Gastroesophageal sphincter (tissue), 4 donors: ENCODE data around the gene JOSD2. TPM values are rescaled to one million over a fixed set of nuclear protein-coding genes. Genes with fewer than 3 reads are reported as not detected.

Source experiments
- ATAC-seq: fragments of 150-250 bp; one replicate; pipeline ENCODE4 v1.9.1; 2016; ENCODE audit warnings: mild to moderate bottlenecking, moderate library complexity
- H3K27ac ChIP-seq, 4 donors: fragments of 200-600 bp; sonication (generic) in 3 of 4; 1 replicate in 3 of 4; 2 replicates in 1 of 4; pipeline ENCODE4 v1.5.1; 2016 to 2019
- H3K27me3 ChIP-seq: fragments of 200-600 bp; sonication (generic); one replicate; pipeline ENCODE4 v1.5.1; 2019
- H3K36me3 ChIP-seq, 2 donors: fragments of 200-600 bp; sonication (generic); one replicate each; pipeline ENCODE4 v1.5.1; 2019; ENCODE audit warnings: control low read depth in 1 of 2
- H3K4me1 ChIP-seq, 3 donors: fragments of 200-600 bp; sonication (generic); 1 replicate in 2 of 3; 2 replicates in 1 of 3; pipeline ENCODE4 v1.5.1; 2016 to 2019; ENCODE audit warnings: control low read depth in 2 of 3
- H3K4me3 ChIP-seq, 2 donors: fragments of 200-600 bp; sonication (generic); one replicate each; pipeline ENCODE4 v1.5.1; 2019; ENCODE audit warnings: mild to moderate bottlenecking in 1 of 2, moderate library complexity in 1 of 2
- H3K9me3 ChIP-seq, 3 donors: fragments of 200-600 bp; sonication (generic); one replicate each; pipeline ENCODE4 v1.5.1; 2017 to 2019; ENCODE audit warnings: control low read depth in 2 of 3
- CTCF ChIP-seq, 4 experiments: fragments of 200-600 bp in 2 of 4; fragments of 450-650 bp in 2 of 4; sonication (generic) in 1 of 4; IDR thresholded peaks; one replicate each; pipeline ENCODE4 v1.5.1; 2017 to 2019; ENCODE audit warnings: antibody characterized with exemption in 4 of 4, mild to moderate bottlenecking in 2 of 4, moderate library complexity in 2 of 4
- EP300 ChIP-seq: sonication (generic); formaldehyde crosslinking; IDR thresholded peaks from one replicate; pipeline ENCODE4 v1.6.1; 2017; ENCODE audit warnings: antibody characterized with exemption, mild to moderate bottlenecking
- POLR2A ChIP-seq, 2 donors: fragments of 450-650 bp; IDR thresholded peaks; one replicate each; pipeline ENCODE4 v1.6.1; 2017; ENCODE audit warnings: antibody characterized with exemption in 2 of 2, mild to moderate bottlenecking in 2 of 2, moderate library complexity in 1 of 2
- POLR2AphosphoS5 ChIP-seq: sonication (generic); formaldehyde crosslinking; IDR thresholded peaks from one replicate; pipeline ENCODE4 v1.6.1; 2017; ENCODE audit warnings: antibody characterized with exemption
- whole genome bisulfite sequencing, 2 donors: methylation state at CpG; one replicate each; pipeline ENCODE4 v1.1.5; 2018; ENCODE audit warnings: low coverage in 1 of 2; 5-methylcytosine and 5-hydroxymethylcytosine counted together
- total RNA-seq, 4 donors: library from RNA; depleted of rRNA; stranded (reverse); fragments of >200 nt; gene quantifications; one replicate each; pipeline ENCODE4 v1.1.0, GENCODE V29; 2016

Gene JOSD2
- total RNA-seq, 4 donors from 2014 or later: 16.1 to 39.8 (median 26.1) TPM

GRCh38 chr19:50492303-50493052 is 18.5 kb downstream of the JOSD2 start:
- TF ChIP-seq CTCF (IDR thresholded peaks at IDR 0.05) (no peak), POLR2A (IDR thresholded peaks at IDR 0.05) (no peak), EP300 (no peak)
- no peak overlapping the region for H3K4me3 ChIP-seq
- WGBS, 2 donors: 3 to 6% methylated on average over 5 to 8 of the region's 12 CpGs

GRCh38 chr19:50490991-50491472 is 20.0 kb downstream of the JOSD2 start:
- no peaks in the 10 kb centered on the region for H3K4me1 ChIP-seq
- peaks cover 0 to 7% of the 10 kb centered on the region in 2 donors for H3K36me3 ChIP-seq
- no peak overlapping the region for H3K27ac ChIP-seq
- no peak overlapping the region for H3K4me3 ChIP-seq
- no peak for ATAC-seq
- TF ChIP-seq POLR2A (IDR thresholded peaks at IDR 0.05) (no peak), CTCF (IDR thresholded peaks at IDR 0.05) (no peak), POLR2AphosphoS5 (no peak)
- peaks cover 51% of the 10 kb centered on the region for H3K27me3 ChIP-seq
- no peaks in the 10 kb centered on the region for H3K9me3 ChIP-seq
- WGBS, 2 donors: 27% methylated on average over 16 to 25 of the region's 26 CpGs

More at GRCh38 chr19:50492303-50493052, 18.5 kb downstream of the JOSD2 start:
- H3K27me3 ChIP-seq: peaks cover 38% of the 10 kb centered on the region
- no peaks in the 10 kb centered on the region for H3K4me1 ChIP-seq
- H3K27ac ChIP-seq: no peak overlapping the region
- peaks cover 0 to 7% of the 10 kb centered on the region in 2 donors for H3K36me3 ChIP-seq
- no peaks in the 10 kb centered on the region for H3K9me3 ChIP-seq
- ATAC-seq: no peak

GRCh38 chr19:50490411-50490811 is 20.6 kb downstream of the JOSD2 start:
- WGBS, 2 donors: 96% methylated on average over 4 of the region's 18 CpGs; no CpG with 5 or more reads in 1 of the 2 donors
- Histone ChIP-seq H3K27me3 (peaks cover 51% of the 10 kb centered on the region), H3K36me3 (peaks cover 0 to 7% of the 10 kb centered on the region in 2 donors), H3K4me3 (no peak overlapping the region), H3K4me1 (no peaks in the 10 kb centered on the region), H3K27ac (no peak overlapping the region), H3K9me3 (no peaks in the 10 kb centered on the region)
- no peak for TF ChIP-seq POLR2A (IDR thresholded peaks at IDR 0.05)
- TF ChIP-seq POLR2AphosphoS5: no peak
- TF ChIP-seq EP300: no peak
- no peak for TF ChIP-seq CTCF (IDR thresholded peaks at IDR 0.05)
- ATAC-seq: no peak

- no peak overlapping the region for H3K27ac ChIP-seq
- H3K4me3 ChIP-seq: no peak overlapping the region
- no peak for TF ChIP-seq POLR2A (IDR thresholded peaks at IDR 0.05)
- TF ChIP-seq POLR2AphosphoS5: no peak
- no peak for TF ChIP-seq CTCF (IDR thresholded peaks at IDR 0.05)
- no peak for TF ChIP-seq EP300
- no peaks in the 10 kb centered on the region for H3K9me3 ChIP-seq
- 21 to 28% methylated on average over 16 to 17 of the region's 24 CpGs for WGBS, 2 donors
- no peak for ATAC-seq
- H3K4me1 ChIP-seq: no peaks in the 10 kb centered on the region
- peaks cover 51% of the 10 kb centered on the region for H3K27me3 ChIP-seq
- H3K36me3 ChIP-seq: peaks cover 0 to 16% of the 10 kb centered on the region in 2 donors
Measured at GRCh38 chr19:50489461-50490011, 21.5 kb downstream of the JOSD2 start.
